ENCODE data around the gene PLA2G4A.

GRCh38 chr1:187009320-187009719, 180.6 kb downstream of the PLA2G4A start:
- no peak for TF ChIP-seq CTCF (IDR thresholded peaks at IDR 0.05)
- no peak for TF ChIP-seq POLR2A (IDR thresholded peaks at IDR 0.05)

Measured in adrenal gland (tissue), 5 donors.